Prostate gland (tissue), 2 donors: ENCODE data around the gene CEP295NL.

Experiments used
- CTCF ChIP-seq, 4 experiments: fragments of 200-600 bp in 2 of 4; fragments of 450-650 bp in 2 of 4; sonication (generic) in 2 of 4; IDR thresholded peaks; 1 replicate in 3 of 4; 2 replicates in 1 of 4; pipeline ENCODE4 v1.5.1; 2016 to 2019; ENCODE audit warnings: antibody characterized with exemption in 4 of 4, mild to moderate bottlenecking in 2 of 4, moderate library complexity in 2 of 4
- POLR2A ChIP-seq: fragments of 450-650 bp; IDR thresholded peaks from one replicate; pipeline ENCODE4 v1.6.1; 2016; ENCODE audit warnings: antibody characterized with exemption, mild to moderate bottlenecking

- no peak for TF ChIP-seq CTCF (IDR thresholded peaks at IDR 0.05)
- no peak for TF ChIP-seq POLR2A
These were observed 41.0 kb upstream of the CEP295NL start for GRCh38 chr17:78944026-78944425.
